GM20431 (cell line): ENCODE results near the gene TOP1.

ENCODE experiments used
- in situ Hi-C: fragments of 300-500 bp; cut with MseI, MboI; formaldehyde crosslinking; loops from one replicate; pipeline ENCODE4 v1.15.0; 2020; ENCODE audit warnings: low sequenced_read_pairs; ENCODE audit not compliant: unreplicated experiment

Gene TOP1

DNA sequence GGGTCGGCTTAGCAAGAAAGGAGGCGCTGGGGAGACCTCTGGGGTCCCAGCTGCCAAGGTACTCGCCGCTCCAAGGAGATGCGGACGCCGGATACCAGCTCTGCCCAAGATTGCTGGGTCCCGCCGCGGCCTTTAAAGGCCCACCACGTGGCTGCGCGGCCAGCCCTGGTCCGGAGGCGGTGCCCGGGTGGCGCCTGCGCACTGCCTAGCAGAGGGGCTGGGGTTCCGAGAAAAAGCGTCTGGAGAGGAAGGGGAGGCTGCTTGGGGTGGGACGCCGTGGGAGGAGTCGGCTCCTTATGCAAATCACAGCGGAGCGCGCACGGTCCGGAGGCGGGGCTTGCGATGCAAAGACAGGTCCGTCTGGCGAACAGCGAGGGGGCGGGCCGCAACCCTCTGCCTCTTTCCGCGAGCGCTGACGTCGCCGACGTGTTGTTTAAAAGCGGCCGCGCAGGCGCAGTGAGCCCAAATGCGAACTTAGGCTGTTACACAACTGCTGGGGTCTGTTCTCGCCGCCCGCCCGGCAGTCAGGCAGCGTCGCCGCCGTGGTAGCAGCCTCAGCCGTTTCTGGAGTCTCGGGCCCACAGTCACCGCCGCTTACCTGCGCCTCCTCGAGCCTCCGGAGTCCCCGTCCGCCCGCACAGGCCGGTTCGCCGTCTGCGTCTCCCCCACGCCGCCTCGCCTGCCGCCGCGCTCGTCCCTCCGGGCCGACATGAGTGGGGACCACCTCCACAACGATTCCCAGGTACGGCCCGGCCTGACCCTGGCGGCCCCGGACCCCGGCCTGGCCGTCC is at the start of gene TOP1:
TSS of gene TOP1 (plus strand) at position 464 of the 791 bp plus-strand sequence. CDS start at position 710, 246 bp downstream.
- in situ Hi-C loops, result no loop called here

DNA sequence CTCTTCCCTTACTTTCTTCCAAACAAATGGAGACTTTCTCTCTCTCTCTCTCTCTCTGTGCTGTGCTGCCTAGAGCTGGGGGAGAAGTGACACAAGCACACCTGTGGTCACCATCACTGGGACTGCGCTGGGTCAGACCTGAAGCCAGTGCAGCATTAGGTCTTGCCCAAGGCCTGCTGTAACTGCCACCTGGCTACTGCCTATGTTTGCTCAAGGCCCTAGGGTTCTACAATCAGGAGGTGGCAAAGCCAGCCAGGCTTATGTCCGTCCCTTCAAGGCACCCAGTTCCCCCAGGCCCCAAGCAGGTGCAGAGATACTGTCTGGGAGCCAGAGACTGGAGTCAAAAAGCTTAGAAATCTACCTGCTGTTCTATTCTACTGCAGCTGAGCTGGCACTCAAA is 49.4 kb upstream of the TOP1 start:
- in situ Hi-C loops, result no loop called here

DNA sequence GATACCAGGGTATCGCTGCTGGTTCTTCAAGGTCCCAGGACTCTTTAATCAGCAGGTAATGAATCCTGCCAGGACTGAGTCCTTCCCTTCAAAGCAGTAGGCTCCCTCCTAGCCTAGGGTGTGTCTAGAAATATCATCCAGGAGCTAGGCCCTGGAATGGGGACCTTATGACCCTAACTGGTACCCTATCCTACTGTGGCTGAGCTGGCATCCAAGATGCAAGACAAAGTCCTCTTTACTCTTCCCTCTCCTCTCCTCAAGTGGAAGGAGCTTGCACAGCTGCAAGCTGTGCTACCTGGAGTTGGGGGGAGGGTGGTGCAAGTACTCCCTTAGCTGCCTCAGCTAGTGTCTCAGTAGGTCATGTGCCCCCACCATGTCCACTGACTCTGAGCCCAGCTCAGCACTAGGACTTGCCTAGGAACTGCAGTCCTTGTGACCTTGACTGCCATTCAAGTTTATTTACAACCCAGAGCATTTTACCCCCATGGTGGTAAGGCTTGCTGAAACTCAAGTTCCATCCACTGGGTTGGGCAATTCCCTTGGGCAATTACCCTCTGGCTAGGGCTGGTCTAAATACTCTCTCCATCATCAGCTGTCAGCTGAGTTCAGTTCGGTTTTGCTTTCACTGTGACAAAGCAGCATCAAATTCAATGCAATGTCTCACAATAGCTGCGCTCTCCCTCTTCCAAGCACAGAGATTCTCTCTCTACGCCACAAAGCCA is 48.4 kb upstream of the TOP1 start:
- in situ Hi-C loops, result loop anchor here (10.0 kb wide), 1 partner anchor 115 kb away; no protein-coding TSS in a partner anchor

DNA sequence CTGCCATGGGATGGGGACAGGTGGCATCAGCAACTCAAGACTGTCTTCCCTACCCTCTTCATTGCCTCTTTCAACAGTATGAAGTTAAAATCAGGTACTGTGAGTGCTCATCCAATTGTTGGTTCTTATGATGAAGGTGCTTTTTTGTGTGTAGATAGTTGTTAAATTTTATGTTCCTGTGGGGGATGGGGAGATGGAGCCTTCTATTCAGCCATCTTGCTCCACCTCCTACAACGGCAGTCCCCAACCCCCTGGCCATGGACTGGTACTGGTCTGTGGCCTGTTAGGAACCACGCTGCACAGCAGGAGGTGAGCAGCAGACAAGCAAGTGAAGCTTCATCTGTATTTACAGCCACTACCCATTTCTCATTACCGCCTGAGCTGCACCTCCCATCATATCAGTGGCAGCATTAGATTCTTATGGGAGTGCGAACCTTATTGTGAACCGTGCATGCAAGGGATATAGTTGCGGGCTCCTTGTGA is 47.8 kb upstream of the TOP1 start:
- in situ Hi-C loops, result loop anchor here (10.0 kb wide), 1 partner anchor 114 kb away; no protein-coding TSS in a partner anchor

DNA sequence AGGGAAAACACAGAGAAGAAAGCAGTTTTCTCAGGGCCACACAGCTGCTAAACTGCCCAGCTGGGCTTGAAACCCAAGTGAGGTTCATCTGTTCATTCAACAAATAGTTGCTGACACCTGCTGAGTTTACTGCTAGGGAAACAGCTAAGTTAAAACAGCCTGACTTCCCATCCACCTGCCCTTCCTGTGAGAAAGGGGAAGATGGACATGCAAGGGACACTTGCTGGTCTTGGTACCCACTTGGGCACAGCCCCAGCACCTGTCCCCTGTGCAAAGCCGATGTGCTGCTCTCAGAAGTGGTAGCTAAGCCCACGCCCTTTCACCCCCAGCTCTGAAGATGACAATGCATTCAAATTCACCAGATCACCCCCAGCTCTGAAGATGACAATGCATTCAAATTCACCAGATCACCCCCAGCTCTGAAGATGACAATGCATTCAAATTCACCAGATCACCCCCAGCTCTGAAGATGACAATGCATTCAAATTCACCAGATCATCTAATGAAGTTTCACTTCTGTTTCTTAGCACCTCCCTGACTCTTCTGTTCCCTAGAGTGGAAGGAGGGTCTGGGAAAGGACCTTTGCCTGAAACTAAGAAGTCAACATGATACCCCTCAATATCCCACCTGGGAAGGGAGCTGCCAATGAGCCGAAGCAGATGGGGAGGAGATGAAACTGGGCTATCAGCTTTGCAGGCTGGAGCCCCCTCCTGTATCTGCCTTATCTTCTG is 46.0 kb upstream of the TOP1 start:
- in situ Hi-C loops, result loop anchor here (10.0 kb wide), 1 partner anchor 112 kb away; no protein-coding TSS in a partner anchor

DNA sequence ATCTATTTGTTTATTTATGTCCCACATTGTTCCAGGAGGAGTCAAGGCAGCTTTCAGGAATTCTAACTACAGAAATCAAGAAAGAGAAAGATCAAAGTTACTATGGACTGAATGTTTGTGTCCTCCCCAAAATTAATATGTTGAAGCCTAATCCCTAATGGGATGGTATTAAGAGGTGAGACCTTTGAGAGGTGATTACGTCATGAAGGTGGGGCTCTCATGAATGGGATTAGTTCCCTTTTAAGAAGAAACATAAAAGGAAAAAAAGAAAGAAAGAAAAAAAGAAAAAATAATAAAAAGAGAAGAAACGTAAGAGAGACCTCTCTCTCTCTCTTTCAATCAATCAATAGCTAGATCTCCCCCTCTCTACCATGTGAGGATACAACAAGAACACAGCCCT is 44.7 kb upstream of the TOP1 start:
- in situ Hi-C loops, result loop anchor here (10.0 kb wide), 1 partner anchor 111 kb away; no protein-coding TSS in a partner anchor

DNA sequence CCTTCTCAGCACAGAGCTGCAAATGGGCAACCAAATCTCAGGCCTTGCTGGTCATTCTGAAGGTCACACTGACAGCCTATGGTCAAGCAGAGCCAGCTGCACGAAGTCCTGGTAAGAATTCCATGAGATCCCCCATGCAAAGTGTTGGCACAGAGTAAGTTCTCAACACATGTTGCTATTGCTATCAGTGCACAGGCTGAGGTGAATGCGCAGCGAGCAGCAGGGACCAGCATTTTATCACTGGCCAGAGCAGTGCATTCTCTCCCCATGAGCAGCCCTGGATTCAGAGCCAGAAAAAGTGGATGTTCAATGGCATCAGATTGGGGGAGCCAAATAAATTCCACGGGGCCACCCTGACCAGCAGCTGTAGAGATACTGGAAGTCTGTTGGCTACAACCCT is 44.1 kb upstream of the TOP1 start:
- in situ Hi-C loops, result loop anchor here (10.0 kb wide), 1 partner anchor 110 kb away; no protein-coding TSS in a partner anchor

DNA sequence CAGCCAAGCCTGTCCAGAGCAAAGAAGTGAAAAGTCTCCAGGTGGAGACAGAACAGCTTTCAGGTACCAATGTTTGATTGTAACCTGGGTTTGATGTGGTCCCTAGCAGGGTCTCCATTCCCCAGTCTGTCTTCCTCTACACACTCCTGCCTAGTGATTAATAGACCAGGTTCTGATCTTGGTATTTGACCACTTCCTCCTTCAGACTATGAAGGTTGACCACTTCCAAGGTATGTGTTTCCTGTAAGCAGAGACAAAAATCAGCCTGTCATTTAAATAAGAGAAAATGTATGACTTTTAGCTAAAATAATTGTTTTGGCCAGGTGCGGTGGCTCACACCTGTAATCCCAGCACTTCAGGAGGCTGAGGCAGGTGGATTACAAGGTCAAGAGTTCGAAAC is 41.8 kb upstream of the TOP1 start:
- in situ Hi-C loops, result loop anchor here (10.0 kb wide), 1 partner anchor 108 kb away; no protein-coding TSS in a partner anchor

DNA sequence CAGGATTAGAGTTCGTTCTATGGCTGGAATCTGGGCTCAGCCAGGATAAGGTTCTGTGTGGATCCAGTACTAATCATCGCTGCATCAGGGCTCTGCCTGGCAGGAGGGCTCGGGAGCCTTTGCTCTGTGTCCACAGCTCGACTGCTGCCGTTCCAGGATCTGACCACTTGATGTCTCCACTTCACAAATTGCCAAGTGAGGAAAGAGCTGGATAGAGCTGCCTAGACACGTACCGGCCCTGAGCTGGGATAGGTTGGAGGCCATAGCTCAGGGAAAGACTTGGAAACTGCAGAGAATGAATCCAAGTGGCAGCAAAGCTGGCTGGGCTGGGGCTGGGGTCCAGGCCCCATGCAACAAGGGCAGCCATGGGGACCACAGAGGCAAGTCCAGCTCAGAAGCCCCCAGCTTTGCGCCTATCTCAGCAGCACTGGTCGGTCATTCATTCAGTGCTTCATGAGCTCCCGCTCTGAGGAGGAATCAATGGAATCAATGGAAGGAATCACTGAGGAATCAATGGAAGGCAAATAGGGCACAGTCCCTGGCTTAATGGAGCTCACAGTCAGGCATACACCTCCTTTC is 38.0 kb upstream of the TOP1 start:
- in situ Hi-C loops, result no loop called here

DNA sequence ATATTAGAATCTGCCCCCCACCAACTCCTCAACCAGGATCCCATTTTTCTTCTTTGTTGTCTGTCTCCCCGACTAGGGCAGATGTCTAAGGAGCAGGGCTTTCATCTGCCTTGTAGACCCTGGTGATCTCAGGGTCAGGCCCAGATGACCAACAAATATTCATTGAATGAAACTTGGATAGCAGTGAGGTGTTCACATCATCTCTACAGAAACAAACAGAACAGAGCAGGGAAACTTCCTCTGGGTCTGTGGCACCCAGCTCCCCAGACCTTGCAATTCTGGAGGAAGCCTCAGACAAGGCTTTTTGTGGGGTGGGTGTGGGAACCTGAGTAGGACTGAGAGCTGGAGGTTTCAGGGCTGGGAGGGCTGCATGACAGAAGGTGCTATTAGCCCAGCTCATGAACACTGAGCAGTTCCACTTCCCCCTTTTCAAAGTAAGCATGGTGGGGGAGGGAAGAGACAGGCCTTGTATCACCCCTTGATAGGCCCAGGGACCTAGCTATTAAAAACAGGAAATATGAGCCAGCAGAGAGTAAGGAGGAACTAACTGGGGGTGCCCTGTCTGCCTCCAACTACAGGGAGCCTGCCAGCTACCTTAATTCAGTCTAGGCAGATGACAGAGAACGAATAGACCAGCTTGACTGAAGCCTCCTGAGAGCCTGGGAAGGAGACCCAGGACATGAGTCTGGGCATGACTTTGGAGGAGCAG is 37.3 kb upstream of the TOP1 start:
- in situ Hi-C loops, result no loop called here

DNA sequence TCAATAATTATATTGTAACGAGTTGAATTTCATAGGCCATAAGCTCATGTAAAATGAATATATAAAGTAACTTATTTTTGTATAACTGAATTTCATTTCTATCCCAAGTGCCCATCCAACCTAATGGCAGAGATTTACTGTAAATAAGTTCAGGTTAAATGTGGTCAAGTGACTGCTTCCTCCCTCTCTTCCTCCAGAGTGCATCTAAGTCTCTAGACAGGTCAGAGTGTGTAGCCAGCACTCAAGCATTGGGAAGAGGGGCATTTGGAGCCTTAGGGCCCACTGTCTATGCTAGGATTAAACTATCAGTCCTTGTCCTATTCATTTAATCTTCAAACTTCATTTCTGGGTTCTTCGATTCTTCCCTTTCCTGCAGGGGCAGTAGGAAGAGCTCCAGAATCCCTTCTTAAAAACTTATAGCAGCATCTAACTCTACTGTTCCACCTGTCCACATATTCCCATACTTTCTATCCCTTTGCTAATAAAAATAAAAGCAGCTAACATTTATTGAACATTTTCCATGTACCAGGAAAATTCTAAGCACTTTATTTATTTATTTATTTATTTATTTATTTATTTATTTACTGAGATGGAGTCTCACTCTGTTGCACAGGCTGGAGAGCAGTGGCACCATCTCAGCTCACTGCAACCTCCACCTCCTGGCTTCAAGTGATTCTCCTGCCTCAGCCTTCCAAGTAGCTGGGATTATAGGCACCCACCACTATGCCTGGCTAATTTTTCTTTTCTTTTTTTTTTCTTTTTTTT is 36.1 kb upstream of the TOP1 start:
- in situ Hi-C loops, result no loop called here

DNA sequence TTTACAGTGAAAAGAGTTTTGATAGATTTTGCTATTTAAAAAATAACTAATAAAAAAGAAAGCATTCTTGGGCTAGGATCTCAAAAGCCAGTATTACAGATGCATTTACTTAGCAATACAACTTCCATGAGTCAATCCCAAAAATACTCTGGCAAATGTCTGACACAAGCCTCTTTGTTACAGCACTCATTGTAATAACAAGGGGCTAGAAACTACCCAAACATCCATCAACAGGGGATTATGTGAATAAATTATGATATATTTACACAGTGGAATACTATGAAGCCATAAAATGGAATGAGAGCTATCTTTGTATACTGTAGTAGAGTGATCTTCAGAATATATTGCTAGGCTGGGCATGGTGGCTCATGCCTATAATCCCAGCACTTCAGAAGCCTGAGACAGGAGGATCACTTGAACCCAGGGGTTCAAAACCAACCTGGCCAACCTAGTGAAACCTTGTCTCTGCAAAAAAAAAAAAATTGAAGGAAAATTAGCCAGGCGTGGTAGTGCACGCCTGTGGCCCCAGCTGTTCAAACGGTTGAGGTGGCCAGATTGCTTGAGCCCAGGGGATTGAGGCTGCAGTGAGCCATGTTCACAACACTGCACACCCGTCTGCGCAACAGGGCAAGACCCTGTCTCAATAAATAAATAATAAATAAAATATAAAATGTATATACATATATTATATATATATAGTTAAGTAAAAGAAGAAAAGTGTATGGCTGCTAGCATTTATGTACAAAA is 34.7 kb upstream of the TOP1 start:
- in situ Hi-C loops, result no loop called here

DNA sequence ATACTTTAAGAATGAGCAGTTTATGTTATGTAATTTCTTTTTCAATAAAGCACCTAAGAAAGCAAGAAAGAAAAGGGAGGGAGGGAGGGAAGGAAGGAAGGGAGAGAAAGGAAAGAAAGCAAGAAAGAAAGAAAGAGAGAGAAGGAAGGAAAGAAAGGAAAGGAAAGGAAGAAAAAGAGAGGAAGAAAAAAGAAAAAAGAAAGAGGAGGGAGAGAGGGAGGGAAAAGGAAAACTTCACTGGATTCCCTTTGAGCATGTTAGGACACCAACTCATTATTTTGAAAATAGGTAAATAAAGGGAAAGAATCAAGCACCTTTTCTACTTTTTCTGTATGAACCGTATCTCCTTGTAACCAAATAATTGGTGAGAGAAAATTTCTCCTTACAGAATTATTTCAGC is 32.3 kb upstream of the TOP1 start:
- in situ Hi-C loops, result no loop called here

DNA sequence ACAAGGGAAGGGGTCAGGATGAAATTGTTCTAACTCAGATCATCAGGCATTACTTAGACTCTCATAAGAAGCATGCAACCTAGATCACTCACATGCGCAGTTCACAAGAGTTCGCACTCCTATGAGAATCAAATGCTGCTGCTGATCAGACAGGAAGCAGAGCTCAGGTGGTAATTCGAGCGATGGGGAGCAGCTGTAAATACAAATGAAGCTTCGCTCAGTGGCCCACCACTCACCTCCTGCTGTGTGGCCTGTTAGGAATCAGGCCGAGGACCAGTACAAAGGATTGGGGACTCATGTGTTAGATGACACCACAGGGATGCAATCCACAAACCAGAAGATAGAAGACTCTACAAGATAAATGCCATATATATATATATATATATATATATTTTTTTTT is 31.5 kb upstream of the TOP1 start:
- in situ Hi-C loops, result no loop called here

DNA sequence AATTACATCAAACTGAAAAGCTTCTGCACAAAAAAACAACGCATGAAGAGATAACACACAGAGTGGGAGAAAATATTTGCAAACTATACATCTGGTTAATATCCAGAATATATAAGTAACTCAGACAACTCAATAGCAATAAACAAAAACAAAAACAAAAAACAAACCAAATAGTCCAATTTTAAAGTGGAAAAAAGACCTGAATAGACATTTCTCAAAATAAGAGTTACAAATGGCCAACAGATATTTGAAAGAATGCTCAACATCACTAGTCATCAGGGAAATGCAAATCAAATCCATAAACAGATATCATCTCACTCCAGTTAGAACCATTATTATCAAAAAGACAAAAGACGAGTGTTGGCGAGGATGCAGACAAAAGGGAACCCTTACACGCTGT is 28.8 kb upstream of the TOP1 start:
- in situ Hi-C loops, result no loop called here

DNA sequence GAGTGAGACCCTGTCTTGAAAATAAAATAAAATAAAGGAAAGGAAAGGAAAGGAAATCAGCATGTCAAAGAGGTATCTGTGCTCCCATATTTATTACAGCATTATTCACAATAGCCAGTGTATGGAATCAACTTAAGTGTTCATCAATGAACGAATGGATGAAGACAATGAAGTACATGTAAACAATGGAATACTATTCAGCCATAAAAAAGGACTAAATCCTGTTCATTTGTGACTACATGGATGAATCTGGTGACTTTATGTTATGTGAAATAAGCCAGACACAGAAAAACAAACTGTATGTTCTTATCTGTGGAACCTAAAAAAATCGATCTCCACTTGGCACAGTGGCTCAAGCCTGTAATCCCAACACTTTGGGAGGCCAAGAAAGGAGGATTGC is 28.0 kb upstream of the TOP1 start:
- in situ Hi-C loops, result no loop called here

DNA sequence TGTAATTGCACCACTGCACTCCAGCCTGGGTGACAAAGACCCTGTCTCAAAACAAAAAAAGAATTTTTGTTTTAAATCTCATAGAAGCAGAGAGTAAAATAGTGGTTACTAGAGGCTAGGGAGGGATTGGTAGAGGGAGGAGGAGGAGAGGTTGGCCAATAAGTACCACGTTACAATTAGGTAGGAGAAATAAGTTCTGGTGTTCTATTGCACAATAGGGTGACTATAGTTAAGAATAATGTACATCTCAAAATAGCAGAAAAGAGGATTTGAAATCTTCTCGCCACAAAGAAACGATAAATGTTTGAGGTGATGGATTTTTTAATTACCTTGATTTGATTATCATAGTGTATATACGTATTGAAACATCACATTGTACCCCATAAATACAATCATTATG is 27.1 kb upstream of the TOP1 start:
- in situ Hi-C loops, result no loop called here

DNA sequence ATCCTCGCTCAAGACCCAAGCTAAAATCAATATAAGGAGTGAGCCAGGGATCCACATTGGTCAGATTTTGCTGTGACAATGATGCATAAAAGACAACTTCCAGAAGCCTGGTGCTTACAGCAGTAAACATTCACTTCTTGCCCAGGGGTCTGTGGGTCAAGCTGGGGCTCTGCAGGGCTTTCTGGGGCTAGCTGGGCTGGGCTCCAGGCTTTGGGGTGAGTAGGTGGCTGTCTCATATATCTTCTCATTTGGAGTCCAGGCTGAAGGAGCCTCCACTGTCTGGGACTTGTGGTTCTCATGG is 25.8 kb upstream of the TOP1 start:
- in situ Hi-C loops, result no loop called here
